IMR-90 (cell line): Measurements from ENCODE around the gene IGSF3. TPM values are rescaled to one million over a fixed set of nuclear protein-coding genes. Genes with fewer than 3 reads are reported as not detected.

ENCODE experiments used
- ATAC-seq: fragments of 200-7000 bp; cut with Tn5 transposase; 2 replicates; pipeline ENCODE4 v1.9.1; 2020; ENCODE audit warnings: low read depth, mild to moderate bottlenecking, moderate library complexity
- BruUV-seq: library from RNA; stranded (reverse); fragments of 400-500 nt; replicated peaks from 2 replicates; lab custom pipeline; 2021; lab: Mats Ljungman, UMichigan
- CTCF ChIA-PET: fragments of 300-600 bp; formaldehyde crosslinking; extraction: SDS; loops from one replicate; lab custom pipeline; 2021; ENCODE audit warnings: antibody characterized with exemption; lab: Yijun Ruan, JAX
- POLR2A ChIA-PET: fragments of 300-600 bp; sonication (Branson Sonifier 250); formaldehyde crosslinking; loops from one replicate; lab custom pipeline; 2022; ENCODE audit warnings: antibody characterized with exemption; ENCODE audit not compliant: unreplicated experiment; lab: Charles Lee
- DNase-seq: peaks from one replicate; pipeline ENCODE4 v3.0.0; 2013
- H2AFZ ChIP-seq: replicated peaks from 2 replicates; pipeline ENCODE3; 2013; ENCODE audit warnings: low read length, mild to moderate bottlenecking; ENCODE audit not compliant: poor library complexity
- H2AK5ac ChIP-seq: 2 replicates; pipeline ENCODE4 v1.6.1; 2013; ENCODE audit warnings: low read depth, low read length, inconsistent platforms
- H2AK9ac ChIP-seq: replicated peaks from 2 replicates; pipeline ENCODE3; 2013; ENCODE audit warnings: mild to moderate bottlenecking, low read depth, low read length, moderate library complexity; ENCODE audit not compliant: poor library complexity
- H2BK120ac ChIP-seq: 2 replicates; pipeline ENCODE4 v1.6.1; 2013; ENCODE audit warnings: low read depth, low read length, inconsistent platforms
- H2BK15ac ChIP-seq: 3 replicates; pipeline ENCODE4 v1.6.1; 2013; ENCODE audit warnings: low read depth, low read length, inconsistent platforms
- H2BK20ac ChIP-seq: 2 replicates; pipeline ENCODE4 v1.6.1; 2013; ENCODE audit warnings: low read depth, mild to moderate bottlenecking, inconsistent platforms, low read length, moderate library complexity
- H2BK5ac ChIP-seq: 2 replicates; pipeline ENCODE4 v1.6.1; 2013; ENCODE audit warnings: mild to moderate bottlenecking, low read depth, low read length, inconsistent platforms; ENCODE audit not compliant: poor library complexity, severe bottlenecking
- H3K14ac ChIP-seq: replicated peaks from 2 replicates; pipeline ENCODE4 v1.6.1; 2013; ENCODE audit warnings: low read depth, low read length, inconsistent platforms
- H3K18ac ChIP-seq: 2 replicates; pipeline ENCODE4 v1.6.1; 2013; ENCODE audit warnings: low read depth, low read length, control low read depth
- H3K23ac ChIP-seq: 2 replicates; pipeline ENCODE4 v1.6.1; 2013; ENCODE audit warnings: low read depth, low read length, inconsistent platforms
- H3K27ac ChIP-seq: 2 replicates; pipeline ENCODE4 v1.5.1; 2013; ENCODE audit warnings: mild to moderate bottlenecking, control low read depth, low read length; ENCODE audit not compliant: insufficient read depth
- H3K27me3 ChIP-seq: 2 replicates; pipeline ENCODE4 v1.6.1; 2013; ENCODE audit warnings: low read length; ENCODE audit not compliant: control insufficient read depth, insufficient read depth
- H3K36me3 ChIP-seq: 2 replicates; pipeline ENCODE4 v1.6.1; 2013; ENCODE audit warnings: low read length, mixed read lengths; ENCODE audit not compliant: control insufficient read depth, insufficient read depth
- H3K4ac ChIP-seq: 2 replicates; pipeline ENCODE4 v1.6.1; 2013; ENCODE audit warnings: low read depth, low read length, inconsistent platforms
- H3K4me1 ChIP-seq: 2 replicates; pipeline ENCODE4 v1.6.1; 2013; ENCODE audit warnings: low read length, mixed read lengths; ENCODE audit not compliant: control insufficient read depth, insufficient read depth
- H3K4me2 ChIP-seq: 2 replicates; pipeline ENCODE4 v1.6.1; 2013; ENCODE audit warnings: low read depth, mild to moderate bottlenecking, control low read depth, low read length, moderate library complexity
- H3K4me3 ChIP-seq: 2 replicates; pipeline ENCODE4 v1.5.1; 2013; ENCODE audit warnings: low read depth, mild to moderate bottlenecking, control low read depth, low read length, moderate library complexity; ENCODE audit not compliant: insufficient read depth
- H3K56ac ChIP-seq: 2 replicates; pipeline ENCODE4 v1.6.1; 2013; ENCODE audit warnings: low read length, inconsistent platforms; ENCODE audit not compliant: insufficient read depth; ENCODE audit errors: extremely low read depth
- H3K79me1 ChIP-seq, 2 experiments: 2 replicates each; pipeline ENCODE4 v1.6.1; 2013; ENCODE audit warnings: low read length in 2 of 2, inconsistent platforms in 1 of 2, low read depth in 1 of 2
- H3K9ac ChIP-seq: 2 replicates; pipeline ENCODE4 v1.6.1; 2013; ENCODE audit warnings: low read depth, low read length, control low read depth
- H3K9me1 ChIP-seq: 2 replicates; pipeline ENCODE4 v1.6.1; 2013; ENCODE audit warnings: low read length, inconsistent platforms; ENCODE audit not compliant: insufficient read depth
- H3K9me3 ChIP-seq: 2 replicates; pipeline ENCODE4 v1.6.1; 2013; ENCODE audit warnings: low read length; ENCODE audit not compliant: control insufficient read depth, insufficient read depth
- H4K20me1 ChIP-seq: 2 replicates; pipeline ENCODE4 v1.6.1; 2013; ENCODE audit warnings: low read length, inconsistent platforms; ENCODE audit not compliant: insufficient read depth
- H4K5ac ChIP-seq: 2 replicates; pipeline ENCODE4 v1.6.1; 2013; ENCODE audit warnings: mild to moderate bottlenecking, low read depth, low read length, control low read depth
- H4K8ac ChIP-seq, 2 experiments: 2 replicates each; pipeline ENCODE4 v1.6.1; 2013; ENCODE audit warnings: low read depth in 2 of 2, low read length in 2 of 2, control low read depth in 1 of 2, inconsistent platforms in 1 of 2
- H4K91ac ChIP-seq: 2 replicates; pipeline ENCODE4 v1.6.1; 2013; ENCODE audit warnings: low read depth, low read length, inconsistent platforms; ENCODE audit not compliant: insufficient read depth
- BHLHE40 ChIP-seq: fragments of 150-350 bp; IDR thresholded peaks from 2 replicates; pipeline ENCODE4 v1.6.1; 2016; ENCODE audit warnings: mild to moderate bottlenecking, low read depth, low read length
- CEBPB ChIP-seq: IDR thresholded peaks from 2 replicates; pipeline ENCODE4 v1.6.1; 2012; ENCODE audit warnings: low read depth, low read length, improper control_type of control experiment
- CHD1 ChIP-seq: IDR thresholded peaks from 2 replicates; pipeline ENCODE4 v1.6.1; 2012; ENCODE audit warnings: low read depth, low read length, improper control_type of control experiment
- FOS ChIP-seq: fragments of 150-350 bp; IDR thresholded peaks from 2 replicates; pipeline ENCODE4 v1.6.1; 2016; ENCODE audit warnings: low read depth, low read length
- MAFK ChIP-seq: IDR thresholded peaks from 2 replicates; pipeline ENCODE4 v1.6.1; 2012; ENCODE audit warnings: low read depth, low read length, improper control_type of control experiment
- MAZ ChIP-seq: IDR thresholded peaks from 2 replicates; pipeline ENCODE4 v1.6.1; 2012; ENCODE audit warnings: low read depth, mild to moderate bottlenecking, low read length, improper control_type of control experiment, moderate library complexity, borderline replicate concordance
- MXI1 ChIP-seq: IDR thresholded peaks from 2 replicates; pipeline ENCODE4 v1.6.1; 2012; ENCODE audit warnings: low read depth, mild to moderate bottlenecking, low read length, moderate library complexity, borderline replicate concordance
- NFE2L2 ChIP-seq: fragments of 150-350 bp; IDR thresholded peaks from 2 replicates; pipeline ENCODE4 v1.6.1; 2016; ENCODE audit warnings: low read depth, mild to moderate bottlenecking, low read length
- POLR2A ChIP-seq: IDR thresholded peaks from 2 replicates; pipeline ENCODE4 v1.6.1; 2012; ENCODE audit warnings: mild to moderate bottlenecking, low read depth, low read length
- RAD21 ChIP-seq: IDR thresholded peaks from 2 replicates; pipeline ENCODE4 v1.6.1; 2012; ENCODE audit warnings: low read length, improper control_type of control experiment
- RCOR1 ChIP-seq: IDR thresholded peaks from 2 replicates; pipeline ENCODE4 v1.6.1; 2012; ENCODE audit warnings: mild to moderate bottlenecking, low read length, improper control_type of control experiment; ENCODE audit not compliant: insufficient replicate concordance
- RFX5 ChIP-seq: IDR thresholded peaks from 2 replicates; pipeline ENCODE4 v1.8.0; 2012; ENCODE audit warnings: low read depth, mild to moderate bottlenecking, low read length, moderate library complexity
- SMC3 ChIP-seq: fragments of 150-350 bp; IDR thresholded peaks from 2 replicates; pipeline ENCODE4 v1.6.1; 2016; ENCODE audit warnings: low read depth, mild to moderate bottlenecking, antibody characterized with exemption, low read length, moderate library complexity
- WGBS, 2 experiments: methylation state at CpG; one replicate each; pipeline versions ENCODE4 v1.1.5 to v1.1.7; 2013; ENCODE audit warnings: missing lambda C conversion rate in 2 of 2; ENCODE audit not compliant: insufficient read length in 1 of 2; ENCODE audit errors: extremely low coverage in 2 of 2; 5-methylcytosine and 5-hydroxymethylcytosine counted together
- dilution Hi-C: fragments of 300-500 bp; cut with HindIII; formaldehyde crosslinking; loops from one replicate; pipeline ENCODE4 v1.14.3; 2018; ENCODE audit warnings: low sequenced_read_pairs; ENCODE audit not compliant: unreplicated experiment
- in situ Hi-C: fragments of 300-500 bp; cut with MboI; formaldehyde crosslinking; loops from 3 replicates; pipeline ENCODE4 v1.14.3; 2019; ENCODE audit warnings: low sequenced_read_pairs, inconsistent platforms, mixed read lengths
- intact Hi-C: fragments of 100-400 bp; cut with micrococcal nuclease; formaldehyde crosslinking; loops from 2 replicates; pipeline ENCODE4 v1.10.0; 2022
- polyA plus RNA-seq, 3 experiments: library from polyadenylated mRNA; depleted of rRNA; stranded (reverse); fragments of >200 nt; gene quantifications; 2 replicates each; pipeline ENCODE4 v1.2.3, GENCODE V29; 2012; ENCODE audit warnings: low replicate concordance in 1 of 3
- total RNA-seq: library from RNA; depleted of rRNA; stranded (reverse); fragments of >200 nt; gene quantifications from 2 replicates; pipeline ENCODE4 v1.2.3, GENCODE V29; 2012
- TF ChIP-seq, protein P1 (sequence below): fragments of 150-350 bp; IDR thresholded peaks from 2 replicates; pipeline ENCODE4 v1.6.1; 2016; ENCODE audit warnings: low read depth, mild to moderate bottlenecking, low read length, moderate library complexity, borderline replicate concordance
- TF ChIP-seq, protein P2 (sequence below): conservative IDR thresholded peaks from 2 replicates; pipeline ENCODE4 v1.5.1; 2012; ENCODE audit warnings: mild to moderate bottlenecking, low read depth, low read length, improper control_type of control experiment
- TF ChIP-seq, protein P3 (sequence below): fragments of 150-350 bp; IDR thresholded peaks from 2 replicates; pipeline ENCODE4 v1.6.1; 2017; ENCODE audit warnings: mild to moderate bottlenecking, antibody characterized with exemption, low read length, low read depth

IGSF3 gene
- total and polyA plus RNA-seq, 2 of the 4 experiments (the other 2 are of a cell fraction): under 0.01 to 0.02 TPM

DNA sequence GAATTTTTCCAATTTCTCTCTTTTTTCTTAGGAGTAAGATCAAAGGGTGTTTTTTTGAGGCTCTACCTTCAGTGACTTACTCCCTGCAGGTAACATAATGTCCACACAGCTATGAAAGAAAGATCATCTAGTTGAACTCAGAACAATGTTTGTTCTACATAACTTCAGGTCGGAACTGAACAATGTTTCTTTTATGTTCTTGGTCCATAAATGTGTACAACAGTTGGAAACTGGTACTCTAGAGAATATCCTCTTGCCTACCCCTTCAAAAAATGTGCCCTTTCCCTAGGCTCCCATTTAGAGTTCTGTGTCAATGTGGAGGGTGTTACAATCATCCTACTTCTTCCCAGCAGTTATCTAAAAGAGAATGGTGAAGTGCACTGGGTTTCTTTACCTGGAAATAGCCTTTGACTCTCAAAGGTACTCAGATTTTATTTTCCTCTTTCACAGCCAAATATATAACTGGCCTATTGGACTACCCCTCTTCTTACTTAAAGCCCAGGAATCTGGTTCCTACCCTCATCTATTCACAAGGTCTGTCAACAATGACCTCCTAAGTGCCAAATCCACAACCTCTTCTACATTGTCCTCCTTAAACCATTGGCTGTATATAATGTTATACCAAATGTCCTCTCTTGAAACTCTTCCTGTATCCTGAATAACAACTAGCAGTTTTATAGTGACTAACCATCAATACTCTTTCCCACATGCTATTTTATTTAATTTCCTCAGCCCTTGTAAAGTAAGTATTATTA lies 139.0 kb downstream of the IGSF3 start:
- H2AK9ac ChIP-seq: no peak overlapping the region
- H2AFZ ChIP-seq: no peak overlapping the region
- H3K56ac ChIP-seq: no peak overlapping the region
- H2BK15ac ChIP-seq: no peak overlapping the region
- no peak for DNase-seq
- no peak overlapping the region for H3K4me3 ChIP-seq
- dilution Hi-C loops (no loop called here), intact Hi-C loops (no loop called here), in situ Hi-C loops (no loop called here)
- TF ChIP-seq, protein P1, sequence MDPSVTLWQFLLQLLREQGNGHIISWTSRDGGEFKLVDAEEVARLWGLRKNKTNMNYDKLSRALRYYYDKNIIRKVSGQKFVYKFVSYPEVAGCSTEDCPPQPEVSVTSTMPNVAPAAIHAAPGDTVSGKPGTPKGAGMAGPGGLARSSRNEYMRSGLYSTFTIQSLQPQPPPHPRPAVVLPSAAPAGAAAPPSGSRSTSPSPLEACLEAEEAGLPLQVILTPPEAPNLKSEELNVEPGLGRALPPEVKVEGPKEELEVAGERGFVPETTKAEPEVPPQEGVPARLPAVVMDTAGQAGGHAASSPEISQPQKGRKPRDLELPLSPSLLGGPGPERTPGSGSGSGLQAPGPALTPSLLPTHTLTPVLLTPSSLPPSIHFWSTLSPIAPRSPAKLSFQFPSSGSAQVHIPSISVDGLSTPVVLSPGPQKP: no peak
- no peak for TF ChIP-seq MXI1
- TF ChIP-seq, protein P2, sequence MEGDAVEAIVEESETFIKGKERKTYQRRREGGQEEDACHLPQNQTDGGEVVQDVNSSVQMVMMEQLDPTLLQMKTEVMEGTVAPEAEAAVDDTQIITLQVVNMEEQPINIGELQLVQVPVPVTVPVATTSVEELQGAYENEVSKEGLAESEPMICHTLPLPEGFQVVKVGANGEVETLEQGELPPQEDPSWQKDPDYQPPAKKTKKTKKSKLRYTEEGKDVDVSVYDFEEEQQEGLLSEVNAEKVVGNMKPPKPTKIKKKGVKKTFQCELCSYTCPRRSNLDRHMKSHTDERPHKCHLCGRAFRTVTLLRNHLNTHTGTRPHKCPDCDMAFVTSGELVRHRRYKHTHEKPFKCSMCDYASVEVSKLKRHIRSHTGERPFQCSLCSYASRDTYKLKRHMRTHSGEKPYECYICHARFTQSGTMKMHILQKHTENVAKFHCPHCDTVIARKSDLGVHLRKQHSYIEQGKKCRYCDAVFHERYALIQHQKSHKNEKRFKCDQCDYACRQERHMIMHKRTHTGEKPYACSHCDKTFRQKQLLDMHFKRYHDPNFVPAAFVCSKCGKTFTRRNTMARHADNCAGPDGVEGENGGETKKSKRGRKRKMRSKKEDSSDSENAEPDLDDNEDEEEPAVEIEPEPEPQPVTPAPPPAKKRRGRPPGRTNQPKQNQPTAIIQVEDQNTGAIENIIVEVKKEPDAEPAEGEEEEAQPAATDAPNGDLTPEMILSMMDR: no peak
- no peak for TF ChIP-seq SMC3
- TF ChIP-seq, protein P3, sequence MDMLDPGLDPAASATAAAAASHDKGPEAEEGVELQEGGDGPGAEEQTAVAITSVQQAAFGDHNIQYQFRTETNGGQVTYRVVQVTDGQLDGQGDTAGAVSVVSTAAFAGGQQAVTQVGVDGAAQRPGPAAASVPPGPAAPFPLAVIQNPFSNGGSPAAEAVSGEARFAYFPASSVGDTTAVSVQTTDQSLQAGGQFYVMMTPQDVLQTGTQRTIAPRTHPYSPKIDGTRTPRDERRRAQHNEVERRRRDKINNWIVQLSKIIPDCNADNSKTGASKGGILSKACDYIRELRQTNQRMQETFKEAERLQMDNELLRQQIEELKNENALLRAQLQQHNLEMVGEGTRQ: no peak
- no peak for TF ChIP-seq RAD21
- no peak for TF ChIP-seq FOS
- no peak for TF ChIP-seq MAFK
- TF ChIP-seq MAZ: no peak
- no peak for TF ChIP-seq NFE2L2
- no peak for TF ChIP-seq CEBPB
- TF ChIP-seq BHLHE40: no peak
- TF ChIP-seq RFX5: no peak
- TF ChIP-seq CHD1: no peak
- no peak for TF ChIP-seq POLR2A
- no peak for TF ChIP-seq RCOR1
- POLR2A ChIA-PET: no interaction called here
- no CpG with 5 or more reads among the region's 1 CpG for WGBS, 2 experiments
- no TSS peak for BruUV-seq
- no peaks in the 10 kb centered on the region for H3K4me1 ChIP-seq
- no peaks in the 10 kb centered on the region for H3K9me3 ChIP-seq
- no peaks in the 10 kb centered on the region for H3K36me3 ChIP-seq
- H2BK5ac ChIP-seq: no peak overlapping the region
- no peak overlapping the region for H3K27ac ChIP-seq
- no peak overlapping the region for H3K4me2 ChIP-seq
- no peak overlapping the region for H2AK5ac ChIP-seq
- no peak overlapping the region for H3K4ac ChIP-seq
- H3K9me1 ChIP-seq: no peaks in the 10 kb centered on the region
- no peak overlapping the region for H3K18ac ChIP-seq
- no peak overlapping the region for H2BK120ac ChIP-seq
- no peaks in the 10 kb centered on the region for H3K79me1 ChIP-seq
- no peaks in the 10 kb centered on the region for H3K27me3 ChIP-seq
- H4K20me1 ChIP-seq: no peaks in the 10 kb centered on the region
- no peak overlapping the region for H4K8ac ChIP-seq
- H4K5ac ChIP-seq: no peak overlapping the region
- no peak overlapping the region for H4K91ac ChIP-seq
- ATAC-seq: no peak
- H2BK20ac ChIP-seq: no peak overlapping the region
- no peak overlapping the region for H3K9ac ChIP-seq
- CTCF ChIA-PET: no interaction called here
- H3K14ac ChIP-seq: no peak overlapping the region
- H3K23ac ChIP-seq: no peak overlapping the region
